Activated CD4-positive, alpha-beta memory T cell treated with anti-CD3 and anti-CD28 coated beads, Interleukin-2, amount 10 ng/mL, durations not matched to agents 7 days and 5 days (primary cell): ENCODE results near the gene DDTL. TPM values are rescaled to one million over a fixed set of nuclear protein-coding genes. Genes with fewer than 3 reads are reported as not detected.
A peak's percentile ranks its signal among the peaks of the same experiment; 100 is the strongest.
"Not testable (repeated sequence)": the region's sequence is repeated elsewhere in the genome, so short reads cannot be mapped to it uniquely, and the experiment has no call there.

ENCODE experiments used
- CTCF ChIA-PET: fragments of 350-600 bp; sonication (Branson Sonifier 250); formaldehyde crosslinking; loops from one replicate; lab custom pipeline; 2021; ENCODE audit warnings: antibody characterized with exemption, inconsistent platforms; lab: Charles Lee
- POLR2A ChIA-PET: fragments of 350-600 bp; sonication (Branson Sonifier 250); formaldehyde crosslinking; loops from one replicate; lab custom pipeline; 2021; ENCODE audit warnings: antibody characterized with exemption; lab: Charles Lee
- DNase-seq: peaks from one replicate; pipeline ENCODE4 v3.0.0-alpha.2; 2020
- H3K27ac Mint-ChIP-seq: one replicate; pipeline ENCODE4 v1.8.0; 2021; ENCODE audit warnings: mild to moderate bottlenecking, mixed read lengths
- H3K27me3 Mint-ChIP-seq: one replicate; pipeline ENCODE4 v1.8.0; 2021; ENCODE audit warnings: mixed read lengths
- H3K36me3 Mint-ChIP-seq: one replicate; pipeline ENCODE4 v1.8.0; 2021; ENCODE audit warnings: low read depth, mixed read lengths
- H3K4me1 Mint-ChIP-seq: one replicate; pipeline ENCODE4 v1.8.0; 2021; ENCODE audit warnings: mixed read lengths
- H3K4me3 Mint-ChIP-seq: one replicate; pipeline ENCODE4 v1.8.0; 2021; ENCODE audit warnings: mild to moderate bottlenecking, mixed read lengths
- H3K9me3 Mint-ChIP-seq: one replicate; pipeline ENCODE4 v1.8.0; 2021; ENCODE audit warnings: mixed read lengths
- total RNA-seq, 2 experiments: library from RNA; stranded (reverse); gene quantifications; one replicate each; pipeline ENCODE4 v1.2.3, GENCODE V29; 2021

The DDTL gene
- total RNA-seq, 2 experiments from 2014 or later: 2.2 to 2.3 TPM

DNA sequence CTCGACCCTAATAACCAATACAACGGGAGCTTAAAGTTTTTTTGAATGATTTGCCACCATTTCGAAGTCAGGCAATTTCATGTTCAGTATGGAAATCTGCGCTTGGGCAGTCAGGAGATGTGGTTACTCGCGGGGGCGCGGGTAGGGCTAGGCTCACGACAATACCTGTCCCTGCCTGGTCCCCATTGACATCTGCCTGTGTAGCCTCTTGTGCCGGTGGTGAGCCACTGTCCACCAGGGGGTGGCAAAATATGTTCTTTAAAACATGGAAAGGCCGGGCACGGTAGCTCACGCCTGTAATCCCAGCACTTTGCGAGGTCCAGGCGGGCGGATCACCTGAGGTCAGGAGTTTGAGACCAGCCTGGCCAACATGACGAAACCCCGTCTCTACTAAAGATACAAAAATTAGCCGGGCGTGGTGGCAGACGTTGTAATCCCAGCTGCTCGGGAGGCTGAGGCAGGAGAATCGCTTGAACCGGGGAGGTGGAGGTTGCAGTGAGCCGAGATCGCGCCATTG is 8.2 kb downstream of the DDTL start:
- CTCF ChIA-PET, H3K9me3 Mint-ChIP-seq, H3K27ac Mint-ChIP-seq, POLR2A ChIA-PET, H3K4me3 Mint-ChIP-seq, DNase-seq, H3K27me3 Mint-ChIP-seq: not testable (repeated sequence)
- Mint-ChIP-seq H3K36me3 (peaks cover 21% of the 10 kb centered on the region), H3K4me1 (peaks cover 17% of the 10 kb centered on the region)

- POLR2A ChIA-PET, H3K4me3 Mint-ChIP-seq, H3K9me3 Mint-ChIP-seq, H3K27ac Mint-ChIP-seq, H3K36me3 Mint-ChIP-seq, H3K4me1 Mint-ChIP-seq, H3K27me3 Mint-ChIP-seq, CTCF ChIA-PET, DNase-seq: not testable (repeated sequence)
These were observed 10.6 kb downstream of the DDTL start for GRCh38 chr22:23977304-23977703.

- POLR2A ChIA-PET, DNase-seq, H3K9me3 Mint-ChIP-seq, H3K36me3 Mint-ChIP-seq, H3K27ac Mint-ChIP-seq, H3K4me1 Mint-ChIP-seq, H3K4me3 Mint-ChIP-seq, H3K27me3 Mint-ChIP-seq, CTCF ChIA-PET: not testable (repeated sequence)
These were observed 13.0 kb downstream of the DDTL start, which contains the start of gene GSTT2 for GRCh38 chr22:23979557-23980240. TSS of gene GSTT2 (plus strand) at chr22:23980134.

GRCh38 chr22:23980567-23980966 is 13.9 kb downstream of the DDTL start:
- H3K4me1 Mint-ChIP-seq, POLR2A ChIA-PET, H3K4me3 Mint-ChIP-seq, H3K27ac Mint-ChIP-seq, H3K36me3 Mint-ChIP-seq, H3K27me3 Mint-ChIP-seq, CTCF ChIA-PET, H3K9me3 Mint-ChIP-seq, DNase-seq: not testable (repeated sequence)

GRCh38 chr22:23984430-23984829 is 17.7 kb downstream of the DDTL start:
- no peaks in the 10 kb centered on the region for H3K27me3 Mint-ChIP-seq
- CTCF ChIA-PET: no interaction called here
- H3K9me3 Mint-ChIP-seq: no peaks in the 10 kb centered on the region
- POLR2A ChIA-PET: no interaction called here
- H3K27ac Mint-ChIP-seq: no peak overlapping the region
- H3K4me1 Mint-ChIP-seq: peaks cover 1% of the 10 kb centered on the region
- H3K4me3 Mint-ChIP-seq: no peak overlapping the region
- peak; percentile 60 for DNase-seq
- H3K36me3 Mint-ChIP-seq: no peaks in the 10 kb centered on the region

DNA sequence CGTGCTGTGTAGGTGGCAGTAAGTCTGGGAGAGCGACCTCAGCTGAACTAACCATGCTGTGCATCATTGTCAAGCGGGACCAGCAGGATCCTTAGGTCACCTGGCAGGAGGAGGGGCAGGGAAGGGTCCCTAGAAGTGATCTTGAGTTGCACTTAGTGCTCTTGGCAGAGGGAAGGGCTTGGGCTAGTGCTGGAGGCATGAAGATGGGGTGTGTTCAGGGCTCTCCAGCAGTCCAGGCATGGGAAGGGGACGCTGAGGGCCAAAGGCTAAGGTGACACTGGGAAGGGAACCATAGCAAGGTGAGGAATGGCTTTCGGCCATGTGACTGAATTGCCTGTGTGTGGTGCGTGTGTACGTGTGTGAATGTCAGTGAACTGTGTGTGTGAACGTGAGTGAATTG is 19.4 kb downstream of the DDTL start:
- H3K27ac Mint-ChIP-seq, H3K4me1 Mint-ChIP-seq, H3K9me3 Mint-ChIP-seq, H3K36me3 Mint-ChIP-seq, POLR2A ChIA-PET, CTCF ChIA-PET, DNase-seq, H3K27me3 Mint-ChIP-seq, H3K4me3 Mint-ChIP-seq: not testable (repeated sequence)

DNA sequence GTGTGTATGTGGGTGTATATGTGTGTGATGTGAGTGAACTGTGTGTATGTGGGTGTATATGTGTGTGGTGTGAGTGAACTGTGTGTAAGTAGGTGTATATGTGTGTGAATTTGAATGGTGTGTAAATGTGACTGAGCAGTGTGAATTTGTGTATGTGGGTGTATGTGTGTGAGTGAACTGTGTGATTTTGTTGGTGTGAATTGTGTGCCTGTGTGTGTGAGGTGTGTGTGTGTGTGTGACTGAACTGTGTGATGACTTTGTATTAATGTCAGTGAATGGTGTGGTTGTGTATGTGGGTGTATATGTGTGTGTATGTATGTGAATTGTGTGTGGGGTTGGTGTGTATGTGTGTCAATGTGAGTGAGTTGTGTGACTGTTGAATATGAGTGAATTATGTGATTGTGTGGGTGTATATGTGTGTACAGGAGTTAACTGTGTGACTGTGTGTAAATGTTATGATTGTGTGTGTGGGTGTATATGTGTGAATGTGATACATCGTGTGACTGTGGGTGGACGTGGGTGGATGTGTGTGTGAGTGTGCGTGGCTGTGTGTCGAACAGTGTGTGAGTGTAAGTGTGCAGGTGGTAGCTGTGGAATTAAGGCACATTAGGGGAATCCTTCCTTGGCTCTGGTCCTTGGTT is 20.0 kb downstream of the DDTL start:
- POLR2A ChIA-PET, H3K36me3 Mint-ChIP-seq, H3K4me3 Mint-ChIP-seq, H3K27me3 Mint-ChIP-seq, H3K27ac Mint-ChIP-seq, DNase-seq, H3K4me1 Mint-ChIP-seq, CTCF ChIA-PET, H3K9me3 Mint-ChIP-seq: not testable (repeated sequence)

GRCh38 chr22:23989583-23990244 is 23.0 kb downstream of the DDTL start:
- H3K27me3 Mint-ChIP-seq, H3K4me1 Mint-ChIP-seq, DNase-seq, H3K9me3 Mint-ChIP-seq, H3K36me3 Mint-ChIP-seq, H3K4me3 Mint-ChIP-seq, POLR2A ChIA-PET, H3K27ac Mint-ChIP-seq: not testable (repeated sequence)
- CTCF ChIA-PET: interaction anchor here (0.6 kb wide), 1 partner anchor 167 kb away, joined by 3 read pairs; no protein-coding TSS in a partner anchor

DNA sequence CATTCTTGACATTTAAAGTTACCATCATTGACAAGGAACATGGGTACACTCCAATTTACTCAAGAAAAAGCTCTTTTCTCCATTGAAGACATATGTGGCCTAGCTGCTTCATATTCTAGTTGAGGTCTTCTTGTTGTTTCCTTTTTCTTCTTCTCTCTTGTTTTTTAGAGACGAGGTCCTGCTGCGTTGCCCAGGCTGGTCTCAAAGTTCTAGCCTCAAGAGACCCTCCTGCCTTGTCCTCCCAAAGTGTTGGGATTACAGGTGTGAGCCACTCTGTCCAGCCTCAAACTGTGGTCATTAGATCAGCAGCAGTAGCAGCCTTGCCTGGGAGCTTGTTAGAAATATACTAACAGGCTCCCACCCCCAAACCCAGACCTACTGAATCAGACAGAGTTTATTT is 26.4 kb downstream of the DDTL start:
- H3K9me3 Mint-ChIP-seq, H3K27ac Mint-ChIP-seq, H3K4me1 Mint-ChIP-seq, H3K27me3 Mint-ChIP-seq, H3K4me3 Mint-ChIP-seq, DNase-seq, H3K36me3 Mint-ChIP-seq, POLR2A ChIA-PET: not testable (repeated sequence)
- CTCF ChIA-PET: interaction anchor here (1.4 kb wide), 1 partner anchor 163 kb away, joined by 5 read pairs; no protein-coding TSS in a partner anchor

DNA sequence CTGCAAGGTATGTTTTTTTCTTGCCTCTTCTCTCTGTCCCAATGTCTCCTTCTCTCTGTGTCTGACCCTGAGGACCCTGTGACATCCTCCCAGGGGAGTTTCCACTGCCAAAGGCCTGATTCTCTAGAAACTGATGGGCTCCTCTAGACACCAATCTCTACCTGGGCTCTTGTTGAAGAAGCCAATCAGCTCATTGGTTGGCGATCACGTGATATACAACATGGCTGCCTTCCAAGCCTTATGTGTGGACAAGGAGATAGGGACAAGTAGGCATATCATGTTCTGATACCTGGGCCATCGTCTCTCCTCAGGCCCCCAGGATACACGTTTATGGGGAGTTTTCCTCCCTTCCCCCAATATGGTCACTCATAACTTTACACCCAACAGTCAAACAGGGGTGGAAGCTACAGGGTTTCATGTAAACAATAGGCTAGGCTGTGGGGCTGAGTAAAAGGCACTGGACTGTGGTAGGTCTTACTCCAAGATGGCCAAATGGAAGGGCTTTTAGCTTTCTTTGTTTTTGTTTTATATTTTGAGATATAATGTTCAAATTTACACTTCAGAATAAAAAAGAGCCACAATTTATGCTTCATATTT is 27.0 kb downstream of the DDTL start:
- H3K36me3 Mint-ChIP-seq, H3K27ac Mint-ChIP-seq, H3K27me3 Mint-ChIP-seq, DNase-seq, H3K9me3 Mint-ChIP-seq, CTCF ChIA-PET, H3K4me3 Mint-ChIP-seq, POLR2A ChIA-PET, H3K4me1 Mint-ChIP-seq: not testable (repeated sequence)

GRCh38 chr22:23997092-23997491 is 30.4 kb downstream of the DDTL start:
- Mint-ChIP-seq H3K4me3 (no peak overlapping the region), H3K9me3 (no peaks in the 10 kb centered on the region), H3K4me1 (peaks cover 4% of the 10 kb centered on the region), H3K27ac (no peak overlapping the region), H3K27me3 (peaks cover 13% of the 10 kb centered on the region), H3K36me3 (no peaks in the 10 kb centered on the region)
- no peak for DNase-seq
- ChIA-PET CTCF (no interaction called here), POLR2A (no interaction called here)

DNA sequence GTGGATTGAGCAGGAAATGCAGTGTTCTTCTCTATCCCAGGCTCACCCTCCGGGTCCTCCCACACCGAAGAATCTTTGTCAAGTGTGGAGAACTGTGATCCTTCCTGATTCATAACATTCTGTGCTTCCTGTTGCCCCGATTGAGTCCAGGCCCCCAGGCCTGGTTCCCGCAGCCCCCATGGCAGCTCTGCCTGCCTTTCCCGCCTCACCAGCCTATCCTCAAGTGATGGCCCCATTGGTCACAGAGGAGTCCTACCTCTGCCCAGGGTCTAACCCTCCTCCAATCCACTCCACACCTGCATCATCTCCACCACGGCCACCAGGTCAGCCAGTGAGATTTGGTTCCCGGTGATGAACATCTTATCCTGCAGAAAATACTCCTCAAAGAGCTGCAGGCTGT is 33.1 kb downstream of the DDTL start:
- POLR2A ChIA-PET, H3K4me3 Mint-ChIP-seq, H3K27ac Mint-ChIP-seq: not testable (repeated sequence)

DNA sequence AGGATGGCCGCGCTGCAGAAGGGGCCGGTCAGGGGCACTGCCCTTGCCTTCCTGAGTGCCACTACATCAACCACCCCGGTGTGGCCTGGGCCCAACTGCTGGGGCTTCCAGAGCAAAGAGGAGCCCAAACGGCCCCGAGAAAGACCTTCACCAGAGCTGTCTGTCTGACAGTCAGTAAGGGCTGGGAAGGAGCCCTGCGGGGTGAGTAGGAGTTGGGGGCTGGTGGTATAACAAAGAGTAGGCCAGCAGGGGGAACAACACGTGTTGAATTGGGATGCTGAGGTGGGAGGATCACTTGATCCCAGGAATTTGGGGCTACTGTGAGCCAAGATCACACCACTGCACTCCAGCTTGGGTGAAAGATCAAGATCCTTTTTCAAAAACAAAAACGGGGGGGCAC is 34.6 kb downstream of the DDTL start:
- Mint-ChIP-seq H3K4me1 (peaks cover 4% of the 10 kb centered on the region), H3K4me3 (no peak overlapping the region)

More for the DNA sequence above, 33.1 kb downstream of the DDTL start:
- CTCF ChIA-PET, H3K9me3 Mint-ChIP-seq, DNase-seq, H3K36me3 Mint-ChIP-seq, H3K4me1 Mint-ChIP-seq: not testable (repeated sequence)
- H3K27me3 Mint-ChIP-seq: peaks cover 15% of the 10 kb centered on the region

More for the DNA sequence above, 34.6 kb downstream of the DDTL start:
- DNase-seq: no peak
- H3K27me3 Mint-ChIP-seq: peaks cover 12% of the 10 kb centered on the region
- ChIA-PET POLR2A (no interaction called here), CTCF (no interaction called here)
- no peaks in the 10 kb centered on the region for H3K9me3 Mint-ChIP-seq
- no peaks in the 10 kb centered on the region for H3K36me3 Mint-ChIP-seq
- H3K27ac Mint-ChIP-seq: no peak overlapping the region
